Stimulated activated CD8-positive, alpha-beta memory T cell treated with anti-CD3 and anti-CD28 coated beads, Interleukin-7, amount 100 ng/mL, for 48 hours (primary cell): ENCODE results near the gene VRK1.

ENCODE experiments used
- DNase-seq, 2 donors: peaks; one replicate each; pipeline ENCODE4 v3.0.0-alpha.2; 2020; ENCODE audit warnings: low read depth in 1 of 2; ENCODE audit errors: extremely low read depth in 1 of 2

The VRK1 gene

DNA sequence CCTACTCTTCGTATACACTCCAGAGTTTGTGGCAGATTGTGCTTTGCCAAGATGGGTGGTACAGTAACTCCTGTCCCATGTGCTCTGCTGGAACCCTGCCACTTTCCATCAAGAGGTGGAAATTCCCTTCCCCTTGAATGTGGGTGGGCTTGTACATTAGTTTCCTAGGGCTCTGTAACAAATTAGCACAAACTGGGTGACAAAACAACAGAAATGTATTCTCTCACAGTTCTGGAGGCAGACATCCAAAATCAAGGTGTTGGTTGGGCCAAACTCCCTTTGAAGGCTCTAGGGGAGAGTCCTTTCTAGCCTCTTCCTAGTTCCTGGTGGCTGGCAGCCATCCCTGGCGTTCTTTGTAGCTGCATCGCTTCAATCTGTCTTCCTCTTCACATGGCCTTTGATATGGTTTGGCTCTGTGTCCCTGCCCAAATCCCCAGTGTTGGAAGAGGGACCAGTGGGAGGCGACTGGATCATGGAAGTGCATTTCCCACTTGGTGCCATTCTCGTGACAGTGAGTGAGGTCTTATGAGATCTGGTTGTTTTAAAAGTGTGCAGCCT, 117.5 kb downstream of the VRK1 start:
- DNase-seq: no peak

DNA sequence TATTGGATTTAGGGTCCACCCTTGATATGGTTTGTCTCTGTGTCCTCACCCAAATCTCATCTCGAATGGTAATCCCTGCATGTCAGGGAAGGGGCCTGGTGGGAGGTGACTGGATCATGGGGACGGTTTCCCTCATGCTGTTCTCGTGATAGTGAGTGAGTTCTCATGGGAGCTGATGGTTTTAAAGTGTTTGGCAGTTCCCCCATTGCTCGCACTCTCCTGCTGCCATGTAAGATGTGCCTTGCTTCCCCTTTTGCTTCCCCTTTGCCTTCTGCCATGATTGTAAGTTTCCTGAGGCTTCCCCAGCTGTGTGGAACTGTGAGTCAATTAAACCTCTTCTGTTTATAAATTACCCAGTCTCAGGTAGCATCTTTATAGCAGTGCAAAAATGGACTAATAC, 118.3 kb downstream of the VRK1 start:
- DNase-seq: no peak

DNA sequence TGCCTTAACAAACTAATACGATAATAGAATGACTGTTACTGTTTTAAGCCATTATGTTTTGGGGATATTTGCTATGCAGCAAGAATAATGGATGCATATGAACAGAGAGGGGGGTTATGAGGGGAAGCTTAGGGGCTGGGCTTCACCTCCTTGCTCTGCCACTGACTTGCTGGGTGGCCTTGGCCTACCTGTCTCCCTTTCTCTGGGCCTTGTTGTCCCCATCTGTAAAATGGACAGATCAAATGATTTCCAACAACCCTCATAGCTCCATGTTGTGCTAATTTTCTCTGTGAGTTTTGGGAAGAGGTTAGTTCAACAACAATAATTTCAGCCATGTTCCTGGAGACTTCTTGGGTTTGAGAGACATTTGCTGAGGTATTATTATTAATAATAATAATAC, 119.6 kb downstream of the VRK1 start:
- DNase-seq: no peak

DNA sequence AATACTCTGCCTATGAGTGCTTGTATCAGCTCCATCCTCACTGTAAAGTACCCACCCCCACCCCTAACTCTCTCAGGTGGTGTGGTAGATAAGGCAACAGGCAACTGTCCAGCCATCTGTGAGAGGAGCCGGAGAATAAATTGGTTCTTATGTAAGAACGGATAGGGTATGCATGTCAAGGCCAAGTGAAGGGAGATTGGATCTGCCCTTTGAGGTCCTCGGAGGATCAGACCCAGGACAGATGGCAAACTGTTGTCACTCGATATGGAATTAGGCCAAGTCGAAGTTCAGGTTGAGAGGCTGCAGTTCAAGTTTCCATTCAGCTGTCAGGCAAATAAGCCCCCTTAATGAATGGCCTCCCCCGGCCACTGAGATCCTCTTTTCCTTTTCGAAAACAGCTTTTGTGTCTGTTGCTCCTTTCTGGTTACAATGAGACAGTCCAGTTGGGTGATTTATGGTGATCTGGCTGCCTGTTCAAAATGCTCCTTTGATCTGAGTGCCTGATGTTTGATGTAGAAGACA, 120.3 kb downstream of the VRK1 start:
- no peak for DNase-seq

DNA sequence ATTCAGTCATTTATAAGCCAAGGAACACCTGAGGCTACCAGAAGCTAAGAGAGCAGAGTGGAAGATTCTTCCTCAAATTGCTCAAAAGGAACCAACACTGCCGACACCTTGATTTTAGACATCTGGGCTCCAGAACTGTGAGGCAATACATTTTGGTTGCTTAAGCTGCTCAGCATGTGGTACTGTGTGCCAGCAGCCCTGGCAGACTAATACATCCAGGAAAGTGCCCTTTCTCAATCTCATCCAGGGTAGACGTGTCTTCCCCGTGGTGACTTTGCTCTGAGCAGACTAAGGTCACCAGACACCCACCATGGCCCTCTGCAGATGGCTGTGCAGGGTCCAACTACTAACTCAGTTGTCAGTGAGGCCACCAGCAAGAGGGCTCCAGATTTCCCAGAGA, 122.8 kb downstream of the VRK1 start:
- no peak for DNase-seq

DNA sequence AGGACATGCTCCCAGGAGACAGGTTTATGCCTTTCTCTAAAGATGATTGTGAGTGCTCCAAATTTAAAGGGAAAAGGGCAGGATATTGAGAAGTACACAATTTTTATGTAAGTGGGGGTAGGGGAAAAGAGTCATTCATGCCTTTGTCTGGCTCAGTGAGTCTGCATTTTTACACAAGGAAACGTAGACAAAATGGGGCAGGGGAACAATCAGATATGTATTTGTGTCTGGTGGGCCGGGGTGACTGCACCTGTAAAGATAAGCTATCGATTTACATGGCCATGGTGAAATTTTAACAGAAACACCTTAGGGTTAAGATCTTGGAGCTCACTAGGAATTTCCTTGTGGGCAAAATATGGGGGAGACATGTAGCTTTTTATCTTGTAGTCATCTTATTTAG, 123.6 kb downstream of the VRK1 start:
- no peak for DNase-seq

DNA sequence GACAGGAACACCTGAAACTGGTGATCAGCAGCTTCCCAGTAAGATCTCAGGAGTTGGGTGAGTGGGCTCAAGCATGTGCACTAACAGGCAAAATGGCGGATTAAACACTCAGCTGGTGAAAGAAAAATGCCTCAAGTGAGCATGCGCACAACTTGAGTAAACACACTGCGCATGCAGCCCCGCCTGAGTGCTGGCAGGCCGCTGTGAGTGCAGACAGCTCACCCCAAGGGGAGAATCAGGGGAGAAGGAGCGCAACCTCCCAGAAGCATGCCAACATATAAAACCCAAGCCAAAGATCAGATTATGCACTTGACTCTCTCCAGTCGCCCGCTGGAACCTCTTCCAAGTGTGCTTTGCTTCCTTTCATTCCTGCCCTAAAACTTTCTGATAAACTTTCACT, 125.8 kb downstream of the VRK1 start:
- no peak for DNase-seq

DNA sequence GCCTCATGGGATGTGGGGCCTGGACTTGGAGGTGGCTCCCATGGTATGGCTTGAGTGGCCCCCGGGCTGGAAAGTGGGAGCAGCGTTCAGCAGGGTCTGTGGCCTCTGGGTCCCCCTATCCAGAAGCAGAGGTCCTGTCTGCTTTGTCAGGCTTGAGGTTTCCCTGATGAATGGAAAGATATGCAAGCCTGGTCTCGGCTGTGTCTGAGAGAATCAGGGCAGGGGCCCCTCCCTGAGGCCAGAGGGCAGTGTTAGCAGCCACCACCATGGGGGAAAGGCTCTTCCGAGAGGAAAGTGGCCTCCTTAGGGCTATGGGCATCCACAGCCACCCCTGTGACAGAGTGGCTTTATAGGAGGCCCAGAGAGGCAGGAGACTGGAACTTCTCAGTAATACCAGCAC, 128.2 kb downstream of the VRK1 start:
- DNase-seq: no peak

DNA sequence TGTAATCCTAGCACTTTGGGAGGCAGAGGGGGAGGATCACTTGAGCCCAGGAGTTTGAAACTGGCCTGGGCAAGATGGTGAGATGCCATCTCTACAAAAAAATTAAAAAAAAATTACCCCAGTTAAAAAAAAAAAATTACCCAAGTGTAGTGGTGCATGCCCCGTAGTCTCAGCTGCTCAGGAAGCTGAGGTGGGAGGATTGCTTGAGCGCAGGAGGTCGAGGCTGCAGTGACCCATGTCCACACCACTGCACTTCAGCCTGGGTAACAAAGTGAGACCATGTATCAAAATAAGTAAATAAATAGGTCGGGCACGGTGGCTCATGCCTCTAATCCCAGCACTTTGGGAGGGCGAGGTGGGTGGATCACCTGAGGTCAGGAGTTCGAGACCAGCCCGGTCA, 128.8 kb downstream of the VRK1 start:
- DNase-seq: no peak

DNA sequence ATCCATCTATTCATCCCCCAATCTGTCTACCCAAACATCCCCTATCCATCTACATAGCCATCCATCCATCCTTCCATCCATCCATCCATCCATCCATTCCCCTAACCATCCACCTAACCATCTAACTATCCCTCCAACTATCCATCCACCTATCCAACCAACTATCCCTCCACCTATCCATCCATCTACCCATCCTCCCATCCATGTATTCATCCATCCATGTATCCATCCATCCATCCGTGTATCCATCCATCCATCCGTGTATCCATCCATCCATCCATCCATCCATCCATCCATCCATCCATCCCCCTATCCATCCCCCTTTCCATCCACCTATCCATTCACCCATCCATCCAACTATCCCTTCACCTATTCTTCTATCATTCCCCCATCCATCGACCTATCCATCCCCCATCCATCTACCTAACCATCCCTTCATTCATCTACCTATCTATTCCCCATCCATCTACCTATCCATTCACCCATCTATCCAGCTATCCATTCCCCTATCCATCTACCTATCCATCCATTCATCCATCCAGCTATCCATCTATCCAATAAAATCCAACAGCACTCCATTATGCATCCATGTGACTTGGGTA, 131.7 kb downstream of the VRK1 start:
- no peak for DNase-seq

DNA sequence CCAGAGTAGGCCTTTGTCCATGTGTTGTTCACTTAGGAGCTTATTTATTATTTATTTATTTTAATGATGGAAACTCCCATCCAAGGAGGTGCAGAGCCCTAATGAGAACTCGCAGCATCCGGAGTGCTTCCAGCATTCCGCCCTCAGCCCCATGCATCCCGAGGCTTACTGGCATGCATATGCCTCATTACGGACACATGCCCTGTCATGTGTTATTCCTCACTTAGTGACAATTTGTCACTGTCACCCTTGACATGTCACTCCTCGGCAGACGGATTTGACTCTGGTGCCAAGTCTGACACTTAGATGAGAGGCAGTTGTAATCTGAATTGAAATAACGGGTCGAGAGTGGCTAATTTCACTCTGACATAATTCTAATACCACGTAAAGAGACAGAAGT, 132.8 kb downstream of the VRK1 start:
- no peak for DNase-seq

DNA sequence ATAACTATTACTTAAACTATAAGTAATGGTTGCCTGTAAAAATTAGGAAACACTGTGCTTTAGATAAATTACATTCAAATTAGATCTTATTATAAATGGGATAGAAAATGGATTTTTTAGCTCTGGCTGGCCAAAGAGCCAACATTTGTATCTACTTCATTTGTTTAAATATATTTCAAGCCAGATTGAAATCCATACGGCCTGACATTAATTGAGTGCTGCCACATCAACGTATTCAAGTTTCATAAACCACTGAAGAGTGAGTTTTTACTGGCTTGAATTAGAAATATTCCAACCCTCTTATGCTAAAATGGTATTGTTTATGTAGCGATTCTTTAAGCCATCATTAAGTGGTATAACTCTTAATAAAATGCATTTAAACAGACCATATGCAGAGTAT, 133.3 kb downstream of the VRK1 start:
- DNase-seq: no peak
